Omental fat pad (tissue), 4 donors: ENCODE measurements around the gene CMYA5. TPM values are rescaled to one million over a fixed set of nuclear protein-coding genes. Genes with fewer than 3 reads are reported as not detected.

Experiments
- ATAC-seq: fragments of 150-250 bp; one replicate; pipeline ENCODE4 v1.9.1; 2016; ENCODE audit warnings: mild to moderate bottlenecking, moderate library complexity; ENCODE audit not compliant: low FRiP score
- DNase-seq: peaks from one replicate; pipeline ENCODE4 v3.0.0-alpha.2; 2019; ENCODE audit warnings: low spot score
- CTCF ChIP-seq, 3 donors: fragments of 450-650 bp; IDR thresholded peaks; one replicate each; pipeline ENCODE4 v1.5.1; 2016 to 2017; ENCODE audit warnings: antibody characterized with exemption in 3 of 3, mild to moderate bottlenecking in 3 of 3, moderate library complexity in 2 of 3
- total RNA-seq, 4 donors: library from RNA; depleted of rRNA; stranded (reverse); fragments of >200 nt; gene quantifications; one replicate each; pipeline ENCODE4 v1.1.0, GENCODE V29; 2016

The CMYA5 gene
- total RNA-seq, 4 donors from 2014 or later, result 4.2 to 21.0 (median 6.3) TPM

GRCh38 chr5:79745255-79745654, 55.6 kb downstream of the CMYA5 start:
- no peak for TF ChIP-seq CTCF (IDR thresholded peaks at IDR 0.05)
- ATAC-seq, result no peak
- DNase-seq, result no peak

- no peak for TF ChIP-seq CTCF (IDR thresholded peaks at IDR 0.05)
- no peak for DNase-seq
- ATAC-seq, result no peak
Measured at GRCh38 chr5:79746642-79747569, 57.3 kb downstream of the CMYA5 start.

GRCh38 chr5:79750611-79751510, 61.2 kb downstream of the CMYA5 start:
- no peak for DNase-seq
- no peak for ATAC-seq
- no peak for TF ChIP-seq CTCF (IDR thresholded peaks at IDR 0.05)

GRCh38 chr5:79753092-79753491, 63.5 kb downstream of the CMYA5 start:
- no peak for TF ChIP-seq CTCF (IDR thresholded peaks at IDR 0.05)
- ATAC-seq (no peak), DNase-seq (no peak)

GRCh38 chr5:79753877-79754645, 64.4 kb downstream of the CMYA5 start:
- ATAC-seq, result no peak
- no peak for DNase-seq
- TF ChIP-seq CTCF (IDR thresholded peaks at IDR 0.05), result no peak

- ATAC-seq (no peak), DNase-seq (no peak)
- TF ChIP-seq CTCF (IDR thresholded peaks at IDR 0.05), result no peak
Measured at GRCh38 chr5:79754865-79755555, 65.4 kb downstream of the CMYA5 start.
